ENCODE results near the gene TEKTIP1.
"Not testable (repeated sequence)": the region's sequence is repeated elsewhere in the genome, so short reads cannot be mapped to it uniquely, and the experiment has no call there.

DNA sequence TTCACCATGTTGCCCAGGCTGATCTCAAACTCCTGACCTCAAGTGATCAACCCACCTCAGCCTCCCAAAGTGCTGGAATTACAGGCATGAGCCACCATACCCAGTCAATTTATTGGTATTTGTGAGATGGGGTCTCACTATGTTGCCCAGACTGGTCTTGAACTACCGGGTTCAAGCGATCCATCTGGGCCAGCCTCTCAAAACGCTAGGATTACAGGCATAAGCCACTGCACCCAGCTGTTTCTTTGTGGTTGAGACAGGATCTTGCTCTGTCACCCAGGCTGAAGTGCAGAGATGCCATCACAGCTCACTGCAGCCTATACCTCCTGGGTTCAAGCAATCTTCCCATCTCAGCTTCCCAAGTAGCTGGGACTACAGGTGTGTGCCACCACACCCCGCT lies 42.8 kb downstream of the TEKTIP1 start:
- not testable (repeated sequence) for TF ChIP-seq CTCF, POLR2AphosphoS5 (IDR thresholded peaks at IDR 0.05)
